Keratinocyte (primary cell): ENCODE results near the gene EIF2D. TPM values are rescaled to one million over a fixed set of nuclear protein-coding genes. Genes with fewer than 3 reads are reported as not detected.

Experiments
- DNase-seq: peaks from one replicate; pipeline ENCODE4 v3.0.0-alpha.2; 2011; ENCODE audit warnings: low read depth, missing footprints, low spot score
- FAIRE-seq: peaks from 2 replicates; lab custom pipeline; 2011; peaks lifted over from hg19 to GRCh38; lab: Jason Lieb, UNC
- H2AFZ ChIP-seq: 2 replicates; pipeline ENCODE4 v1.6.0; 2012; ENCODE audit warnings: low read length, control low read depth, inconsistent platforms; ENCODE audit not compliant: control insufficient read depth
- H3K27ac ChIP-seq: 2 replicates; pipeline ENCODE4 v1.5.1; 2011; ENCODE audit warnings: low read length; ENCODE audit not compliant: control insufficient read depth, insufficient read depth
- H3K27me3 ChIP-seq: 3 replicates; pipeline ENCODE4 v1.6.0; 2011; ENCODE audit warnings: low read length; ENCODE audit not compliant: control insufficient read depth, insufficient read depth; ENCODE audit errors: extremely low read depth
- H3K36me3 ChIP-seq, 2 experiments: 2 replicates in 1 of 2; 3 replicates in 1 of 2; pipeline ENCODE4 v1.5.1; 2011; ENCODE audit warnings: low read length in 2 of 2, mild to moderate bottlenecking in 1 of 2; ENCODE audit not compliant: control insufficient read depth in 2 of 2, insufficient read depth in 2 of 2; ENCODE audit errors: extremely low read depth in 1 of 2
- H3K4me1 ChIP-seq: 3 replicates; pipeline ENCODE4 v1.5.1; 2011; ENCODE audit warnings: low read length; ENCODE audit not compliant: control insufficient read depth, insufficient read depth; ENCODE audit errors: extremely low read depth
- H3K4me2 ChIP-seq: 3 replicates; pipeline ENCODE4 v1.6.0; 2011; ENCODE audit warnings: low read depth, low read length; ENCODE audit not compliant: control insufficient read depth, insufficient read depth; ENCODE audit errors: extremely low read depth
- H3K4me3 ChIP-seq, 3 experiments: fragments of 200-600 bp in 1 of 3; sonication (generic) in 1 of 3; 2 replicates in 2 of 3; 3 replicates in 1 of 3; pipeline ENCODE4 v1.5.1; 2011 to 2016; ENCODE audit warnings: low read length in 3 of 3, mild to moderate bottlenecking in 3 of 3, control low read depth in 2 of 3, inconsistent platforms in 1 of 3, low read depth in 1 of 3, mixed read lengths in 1 of 3, mixed run types in 1 of 3, moderate library complexity in 1 of 3; ENCODE audit not compliant: control insufficient read depth in 2 of 3, insufficient read depth in 2 of 3; ENCODE audit errors: extremely low read depth in 1 of 3
- H3K79me2 ChIP-seq: 2 replicates; pipeline ENCODE4 v1.6.0; 2012; ENCODE audit warnings: low read length; ENCODE audit not compliant: control insufficient read depth, insufficient read depth
- H3K9ac ChIP-seq: 3 replicates; pipeline ENCODE4 v1.6.0; 2011; ENCODE audit warnings: low read length; ENCODE audit not compliant: control insufficient read depth, insufficient read depth; ENCODE audit errors: extremely low read depth
- H3K9me1 ChIP-seq: 3 replicates; pipeline ENCODE4 v1.6.0; 2011; ENCODE audit warnings: low read length; ENCODE audit not compliant: control insufficient read depth, insufficient read depth; ENCODE audit errors: extremely low read depth
- H3K9me3 ChIP-seq: 2 replicates; pipeline ENCODE4 v1.5.1; 2012; ENCODE audit warnings: low read depth, low read length; ENCODE audit not compliant: control insufficient read depth
- H4K20me1 ChIP-seq: 3 replicates; pipeline ENCODE4 v1.6.0; 2011; ENCODE audit warnings: low read length; ENCODE audit not compliant: control insufficient read depth, insufficient read depth; ENCODE audit errors: extremely low read depth
- CTCF ChIP-seq, 3 experiments: IDR thresholded peaks in 1 of 3; conservative IDR thresholded peaks in 1 of 3; optimal IDR thresholded peaks in 1 of 3; 2 replicates in 2 of 3; 3 replicates in 1 of 3; pipeline versions ENCODE3 to v1.5.1; 2011; ENCODE audit warnings: low read length in 3 of 3, mild to moderate bottlenecking in 3 of 3, moderate library complexity in 2 of 3, control low read depth in 1 of 3, inconsistent platforms in 1 of 3; ENCODE audit not compliant: insufficient read depth in 2 of 3; ENCODE audit errors: extremely low read depth in 1 of 3
- EZH2 ChIP-seq: IDR thresholded peaks from one replicate; pipeline ENCODE4 v1.6.1; 2012; ENCODE audit warnings: inconsistent platforms, mild to moderate bottlenecking, low read length, moderate library complexity
- dilution Hi-C: fragments of 300-500 bp; cut with MboI; formaldehyde crosslinking; loops from one replicate; pipeline ENCODE4 v1.7.0; 2020; ENCODE audit warnings: low sequenced_read_pairs; ENCODE audit not compliant: extremely low pct_ligation_motif_present
- polyA plus RNA-seq, 5 experiments: library from polyadenylated mRNA; depleted of rRNA in 3 of 5; stranded (reverse) in 3 of 5; stranded (forward) in 1 of 5; unstranded in 1 of 5; fragments of >200 nt; gene quantifications; 1 replicate in 1 of 5; 2 replicates in 3 of 5; 3 replicates in 1 of 5; pipeline versions ENCODE4 v1.2.1 to v1.2.3, GENCODE V29; 2011 to 2012; ENCODE audit warnings: missing spikeins in 2 of 5, low read depth in 1 of 5, low replicate concordance in 1 of 5

The EIF2D gene
- polyA plus RNA-seq, 1 donor (not counting 4 experiments of a cell fraction or from before 2014, with no cell fraction given) = 60.6 TPM

DNA sequence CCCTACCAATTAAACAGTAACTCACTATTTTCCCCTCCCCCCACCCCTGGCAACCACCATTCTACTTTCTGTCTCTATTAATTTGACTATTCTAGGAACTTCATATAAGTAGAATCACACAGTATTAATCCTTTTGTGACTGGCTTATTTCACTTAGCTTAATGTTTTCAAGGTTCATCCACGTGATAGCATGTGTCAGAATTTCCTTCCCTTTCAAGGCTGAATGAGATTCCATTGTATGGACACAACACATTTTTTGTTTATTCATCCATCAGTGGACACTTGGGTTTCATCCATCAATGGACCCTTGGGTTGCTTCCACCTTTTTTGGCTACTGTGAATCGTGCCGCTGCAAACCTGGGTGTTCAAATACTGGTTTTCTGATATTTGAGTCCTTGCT lies 41.7 kb downstream of the EIF2D start:
- dilution Hi-C loops = no loop called here
- DNase-seq = no peak
- no peak overlapping the region for H2AFZ ChIP-seq
- no peaks in the 10 kb centered on the region for H3K79me2 ChIP-seq
- no peaks in the 10 kb centered on the region for H3K36me3 ChIP-seq
- peaks cover 4% of the 10 kb centered on the region for H3K27me3 ChIP-seq
- no peak for TF ChIP-seq EZH2
- TF ChIP-seq CTCF (optimal IDR thresholded peaks at IDR 0.05 in 1 of 3, IDR thresholded peaks at IDR 0.05 in 1 of 3, conservative IDR thresholded peaks at IDR 0.05 in 1 of 3; ENCODE audit: extremely low read depth in 1 of 3, insufficient read depth in 2 of 3, low read length in 3 of 3) = no peak
- no peaks in the 10 kb centered on the region for H4K20me1 ChIP-seq
- no peak for FAIRE-seq
- H3K4me1 ChIP-seq = no peaks in the 10 kb centered on the region
- H3K9ac ChIP-seq = no peak overlapping the region
- H3K9me3 ChIP-seq = no peaks in the 10 kb centered on the region
- H3K4me2 ChIP-seq = no peak overlapping the region
- H3K4me3 ChIP-seq = no peak overlapping the region
- no peaks in the 10 kb centered on the region for H3K9me1 ChIP-seq
- H3K27ac ChIP-seq = no peak overlapping the region

DNA sequence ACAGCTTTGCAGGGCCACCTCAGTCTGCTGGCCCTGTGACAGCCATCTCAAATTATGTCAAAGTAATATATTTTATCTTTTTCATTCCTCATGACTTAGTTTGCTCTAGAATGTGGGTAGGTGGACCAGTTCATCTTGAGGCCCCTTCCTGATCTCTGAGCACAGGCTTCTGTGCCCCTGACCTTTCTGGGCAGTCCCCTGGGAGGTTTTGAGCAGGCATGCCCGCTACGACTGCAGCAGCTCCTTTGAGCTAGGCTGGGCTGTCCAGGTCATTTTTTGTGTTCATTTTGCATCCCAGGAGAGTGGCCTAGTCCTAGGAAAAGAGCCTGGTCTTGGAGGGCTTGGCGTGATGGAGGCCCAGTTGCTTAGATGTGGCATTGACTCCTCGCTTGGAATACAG lies 42.7 kb downstream of the EIF2D start:
- Histone ChIP-seq H2AFZ (no peak overlapping the region), H3K79me2 (no peaks in the 10 kb centered on the region), H4K20me1 (no peaks in the 10 kb centered on the region), H3K9me3 (no peaks in the 10 kb centered on the region), H3K27me3 (peaks cover 4% of the 10 kb centered on the region), H3K4me3 (no peak overlapping the region), H3K27ac (no peak overlapping the region), H3K9me1 (no peaks in the 10 kb centered on the region), H3K9ac (no peak overlapping the region), H3K4me2 (no peak overlapping the region), H3K4me1 (no peaks in the 10 kb centered on the region), H3K36me3 (no peaks in the 10 kb centered on the region)
- TF ChIP-seq EZH2 (no peak), CTCF (optimal IDR thresholded peaks at IDR 0.05 in 1 of 3, IDR thresholded peaks at IDR 0.05 in 1 of 3, conservative IDR thresholded peaks at IDR 0.05 in 1 of 3; ENCODE audit: extremely low read depth in 1 of 3, insufficient read depth in 2 of 3, low read length in 3 of 3) (no peak)
- DNase-seq (no peak), FAIRE-seq (no peak)
- dilution Hi-C loops = no loop called here
